Measurements from ENCODE around the gene CTSE. TPM values are rescaled to one million over a fixed set of nuclear protein-coding genes. Genes with fewer than 3 reads are reported as not detected.
A peak's percentile ranks its signal among the peaks of the same experiment; 100 is the strongest.

CTSE gene
- total and polyA plus RNA-seq, 2 of the 13 experiments (the other 11 are each of a cell fraction or from before 2014, with no cell fraction given), result 0.50 to 0.69 TPM

GRCh38 chr1:206052919-206053610 is 29.4 kb upstream of the CTSE start, which contains the start of gene RHEX (continued):
- TF ChIP-seq, protein P1, sequence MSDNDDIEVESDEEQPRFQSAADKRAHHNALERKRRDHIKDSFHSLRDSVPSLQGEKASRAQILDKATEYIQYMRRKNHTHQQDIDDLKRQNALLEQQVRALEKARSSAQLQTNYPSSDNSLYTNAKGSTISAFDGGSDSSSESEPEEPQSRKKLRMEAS (IDR thresholded peaks at IDR 0.05), result peak; percentile 46; the same call in 1 of the 2 replicates
- peak; percentile 14; the same call in 1 of the 2 replicates for TF ChIP-seq KDM5A (IDR thresholded peaks at IDR 0.05; ENCODE audit: borderline replicate concordance, low read length)
- TF ChIP-seq HDAC2 (CRISPR knock-in tag; IDR thresholded peaks at IDR 0.05), result peak; percentile 75; the same call in 1 of the 2 replicates
- TF ChIP-seq ARNT (IDR thresholded peaks at IDR 0.05), result peak; percentile 65; the same call in 1 of the 2 replicates
- TF ChIP-seq, protein P2, sequence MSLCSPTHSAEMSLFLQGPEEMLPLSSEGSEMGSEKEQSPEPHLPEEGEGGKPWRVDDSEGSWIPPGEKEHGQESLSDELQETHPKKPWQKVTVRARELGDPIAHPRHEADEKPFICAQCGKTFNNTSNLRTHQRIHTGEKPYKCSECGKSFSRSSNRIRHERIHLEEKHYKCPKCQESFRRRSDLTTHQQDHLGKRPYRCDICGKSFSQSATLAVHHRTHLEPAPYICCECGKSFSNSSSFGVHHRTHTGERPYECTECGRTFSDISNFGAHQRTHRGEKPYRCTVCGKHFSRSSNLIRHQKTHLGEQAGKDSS (CRISPR knock-in tag; IDR thresholded peaks at IDR 0.05; ENCODE audit: borderline replicate concordance, low read depth), result peak; percentile 52; the same call in 1 of the 2 replicates
- peak; percentile 53 for TF ChIP-seq FOXA3 (CRISPR knock-in tag; IDR thresholded peaks at IDR 0.05)
- TF ChIP-seq KMT2B (CRISPR knock-in tag; IDR thresholded peaks at IDR 0.05), result peak; percentile 76
- 0 out of 2 replicates have a peak, but pooled peaks have one; percentile 19 for TF ChIP-seq SALL2 (CRISPR knock-in tag; IDR thresholded peaks at IDR 0.05)
- peak; percentile 82 for TF ChIP-seq HDAC1 (CRISPR knock-in tag; IDR thresholded peaks at IDR 0.05)
- TF ChIP-seq CHCHD3 (CRISPR knock-in tag; IDR thresholded peaks at IDR 0.05), result 0 out of 2 replicates have a peak, but pooled peaks have one; percentile 52
- TF ChIP-seq ZNF782 (CRISPR knock-in tag; IDR thresholded peaks at IDR 0.05; ENCODE audit: borderline replicate concordance), result 0 out of 2 replicates have a peak, but pooled peaks have one; percentile 72
- peak; percentile 44; the same call in 1 of the 2 replicates for TF ChIP-seq POLR2G (IDR thresholded peaks at IDR 0.05; ENCODE audit: low read depth, low read length)
- TF ChIP-seq NCOA2 (CRISPR knock-in tag; IDR thresholded peaks at IDR 0.05), result 0 out of 2 replicates have a peak, but pooled peaks have one; percentile 14
- 0 out of 2 replicates have a peak, but pooled peaks have one; percentile 59 for TF ChIP-seq ZNF296 (CRISPR knock-in tag; conservative IDR thresholded peaks at IDR 0.05)
- TF ChIP-seq MIXL1 (CRISPR knock-in tag; IDR thresholded peaks at IDR 0.05), result peak; percentile 40; the same call in 1 of the 2 replicates
- TF ChIP-seq ATF1 (CRISPR knock-in tag; IDR thresholded peaks at IDR 0.05), result peak; percentile 17; the same call in 1 of the 2 replicates
- peak; percentile 66 for TF ChIP-seq PAXIP1 (CRISPR knock-in tag; conservative IDR thresholded peaks at IDR 0.05)
- TF ChIP-seq ZNF605 (CRISPR knock-in tag; IDR thresholded peaks at IDR 0.05), result peak; percentile 88
- TF ChIP-seq, protein P3, sequence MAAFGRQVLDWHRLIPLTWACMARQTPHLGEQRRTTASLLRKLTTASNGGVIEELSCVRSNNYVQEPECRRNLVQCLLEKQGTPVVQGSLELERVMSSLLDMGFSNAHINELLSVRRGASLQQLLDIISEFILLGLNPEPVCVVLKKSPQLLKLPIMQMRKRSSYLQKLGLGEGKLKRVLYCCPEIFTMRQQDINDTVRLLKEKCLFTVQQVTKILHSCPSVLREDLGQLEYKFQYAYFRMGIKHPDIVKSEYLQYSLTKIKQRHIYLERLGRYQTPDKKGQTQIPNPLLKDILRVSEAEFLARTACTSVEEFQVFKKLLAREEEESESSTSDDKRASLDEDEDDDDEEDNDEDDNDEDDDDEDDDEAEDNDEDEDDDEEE (CRISPR knock-in tag; IDR thresholded peaks at IDR 0.05), result peak; percentile 82; the same call in 1 of the 2 replicates
- peak; percentile 62; the same call in 1 of the 2 replicates for TF ChIP-seq ZNF12 (CRISPR knock-in tag; IDR thresholded peaks at IDR 0.05)
- TF ChIP-seq PHF8 (CRISPR knock-in tag; IDR thresholded peaks at IDR 0.05), result peak; percentile 75
- TF ChIP-seq MTA1 (CRISPR knock-in tag; IDR thresholded peaks at IDR 0.05; ENCODE audit: borderline replicate concordance), result peak; percentile 93
- peak; percentile 66; the same call in 1 of the 2 replicates for TF ChIP-seq ZMYM4 (CRISPR knock-in tag; IDR thresholded peaks at IDR 0.05)
- TF ChIP-seq TEAD3 (CRISPR knock-in tag; optimal IDR thresholded peaks at IDR 0.05; ENCODE audit: borderline replicate concordance), result peak; percentile 72
- peak; percentile 88 for TF ChIP-seq ZNF501 (CRISPR knock-in tag; IDR thresholded peaks at IDR 0.05)
- peak; percentile 58; the same call in 1 of the 2 replicates for TF ChIP-seq RXRA (CRISPR knock-in tag; IDR thresholded peaks at IDR 0.05)
- peak; percentile 51 to 59; a peak in 3 of 4 replicates for TF ChIP-seq POLR2A (IDR thresholded peaks at IDR 0.05; ENCODE audit: insufficient read depth in 1 of 2, low read depth in 2 of 2, low read length in 2 of 2)

Data from HepG2 (cell line).